Measurements from ENCODE around the gene TNK2. TPM values are rescaled to one million over a fixed set of nuclear protein-coding genes. Genes with fewer than 3 reads are reported as not detected.
A peak's percentile ranks its signal among the peaks of the same experiment; 100 is the strongest.
"Not testable (repeated sequence)": the region's sequence is repeated elsewhere in the genome, so short reads cannot be mapped to it uniquely, and the experiment has no call there.

TNK2 gene
- total RNA-seq, 1 donor: 10.8 TPM

- no peak overlapping the region for H3K4me3 ChIP-seq (ENCODE audit: low read depth, low read length)
- no peak for DNase-seq (ENCODE audit: low read depth)
- TF ChIP-seq CTCF (IDR thresholded peaks at IDR 0.05; ENCODE audit: insufficient read depth, low read length): no peak
These were observed 4.4 kb downstream of the TNK2 start for GRCh38 chr3:195903950-195904290.

- not testable (repeated sequence) for DNase-seq (ENCODE audit: low read depth); H3K4me3 ChIP-seq (ENCODE audit: low read depth, low read length)
These were observed 5.7 kb downstream of the TNK2 start for GRCh38 chr3:195902634-195903033.

GRCh38 chr3:195901836-195902585, 6.3 kb downstream of the TNK2 start:
- H3K4me3 ChIP-seq (ENCODE audit: low read depth, low read length); DNase-seq (ENCODE audit: low read depth): not testable (repeated sequence)

DNA sequence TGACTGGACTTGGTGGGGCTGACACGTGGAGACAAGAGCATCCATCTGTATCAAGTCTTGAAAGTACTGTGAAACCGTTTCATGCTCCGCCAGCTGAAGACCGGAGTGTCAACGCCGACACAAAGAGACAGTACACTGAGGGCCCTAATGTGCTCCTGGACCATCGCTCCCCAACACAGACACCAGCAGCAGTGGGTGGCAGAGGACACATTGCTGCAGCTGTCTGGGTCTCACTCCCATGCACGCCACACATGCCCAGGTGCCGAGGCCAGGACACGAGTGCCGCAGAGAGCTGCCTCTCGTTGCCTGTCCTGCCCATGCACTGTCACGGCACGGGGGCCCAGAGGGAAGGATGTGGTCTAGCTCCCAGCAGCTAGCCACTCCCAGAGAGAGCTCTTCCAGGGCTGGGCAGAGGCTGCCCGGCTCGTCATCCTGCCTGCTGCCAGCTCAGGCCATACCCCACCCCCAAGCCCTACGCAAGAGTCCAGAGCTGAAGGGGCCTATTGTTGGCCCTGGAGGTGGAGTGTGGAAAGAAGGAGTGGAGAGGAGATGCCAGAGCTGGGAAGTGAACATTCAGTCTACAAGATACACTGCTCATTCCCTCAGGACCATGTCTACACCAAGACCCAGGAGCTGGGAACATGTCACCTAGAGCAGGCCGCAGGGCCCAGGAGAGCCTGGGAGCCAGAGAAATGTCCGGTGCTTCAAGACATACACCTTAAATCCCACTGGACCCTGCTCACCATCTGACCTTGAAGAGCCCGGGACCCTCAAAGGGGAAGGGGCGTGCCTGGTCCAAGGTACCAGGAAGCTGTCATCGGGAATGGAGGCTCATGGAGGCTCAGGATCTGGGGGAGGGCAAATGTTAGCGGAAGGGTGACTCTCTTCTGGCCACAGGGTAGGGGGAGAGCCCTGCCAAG, 7.7 kb downstream of the TNK2 start:
- no peak overlapping the region for H3K4me3 ChIP-seq (ENCODE audit: low read depth, low read length)
- TF ChIP-seq CTCF (IDR thresholded peaks at IDR 0.05; ENCODE audit: insufficient read depth, low read length): no peak
- no peak for DNase-seq (ENCODE audit: low read depth)

- no peak for DNase-seq (ENCODE audit: low read depth)
- no peak for TF ChIP-seq CTCF (IDR thresholded peaks at IDR 0.05; ENCODE audit: insufficient read depth, low read length)
- H3K4me3 ChIP-seq (ENCODE audit: low read depth, low read length): no peak overlapping the region
These were observed 8.5 kb downstream of the TNK2 start for GRCh38 chr3:195899701-195900435.

- no peak overlapping the region for H3K4me3 ChIP-seq (ENCODE audit: low read depth, low read length)
- DNase-seq (ENCODE audit: low read depth): no peak
- no peak for TF ChIP-seq CTCF (IDR thresholded peaks at IDR 0.05; ENCODE audit: insufficient read depth, low read length)
These were observed 10.4 kb downstream of the TNK2 start for GRCh38 chr3:195897853-195898415.

DNA sequence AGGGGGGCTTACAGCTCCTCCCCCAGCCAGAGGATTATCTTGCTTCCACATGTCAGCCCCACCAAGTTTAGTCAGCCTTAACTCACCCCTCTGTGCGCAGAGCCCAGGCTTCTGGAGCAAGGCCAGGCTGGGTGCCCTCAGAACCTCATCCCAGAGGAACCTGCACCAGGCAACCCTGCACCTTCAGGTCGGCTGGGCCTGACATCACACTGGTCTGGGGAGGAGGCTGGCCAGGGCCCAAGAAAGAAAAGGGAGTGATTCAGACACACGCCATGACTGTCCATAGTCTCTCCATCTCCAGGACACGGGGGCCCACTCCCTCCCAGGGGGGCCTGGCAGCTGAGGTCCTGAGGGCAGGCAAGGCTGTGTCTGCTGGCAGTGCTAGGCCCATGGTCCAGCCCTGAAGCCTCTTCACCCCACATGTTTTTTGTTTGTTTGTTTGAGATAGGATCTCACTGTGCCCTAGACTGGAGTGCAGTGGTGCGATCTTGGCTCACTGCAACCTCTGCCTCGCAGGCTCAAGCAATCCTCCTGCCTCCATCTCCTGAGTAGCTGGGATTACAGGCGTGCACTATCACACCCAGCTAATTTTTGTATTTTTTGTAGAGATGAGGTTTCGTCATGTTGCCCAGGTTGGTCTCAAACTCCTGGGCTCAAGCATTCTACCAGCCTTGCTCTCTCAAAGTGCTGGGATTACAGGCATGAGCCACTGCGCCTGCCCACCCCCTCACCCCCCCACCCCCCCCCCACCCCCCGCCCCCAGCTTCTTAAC, 11.1 kb downstream of the TNK2 start:
- peak overlapping the region; percentile 25 for H3K4me3 ChIP-seq (ENCODE audit: low read depth, low read length)
- DNase-seq (ENCODE audit: low read depth): peak; percentile 61
- TF ChIP-seq CTCF (IDR thresholded peaks at IDR 0.05; ENCODE audit: insufficient read depth, low read length): no peak

Data from fibroblast of the aortic adventitia (primary cell).